GM10847 (cell line): ENCODE results near the gene TC2N.

ENCODE experiments used
- POLR2A ChIP-seq: IDR thresholded peaks from 2 replicates; pipeline ENCODE4 v1.6.1; 2011; ENCODE audit not compliant: insufficient read length; ENCODE audit errors: extremely low read depth

Gene TC2N

DNA sequence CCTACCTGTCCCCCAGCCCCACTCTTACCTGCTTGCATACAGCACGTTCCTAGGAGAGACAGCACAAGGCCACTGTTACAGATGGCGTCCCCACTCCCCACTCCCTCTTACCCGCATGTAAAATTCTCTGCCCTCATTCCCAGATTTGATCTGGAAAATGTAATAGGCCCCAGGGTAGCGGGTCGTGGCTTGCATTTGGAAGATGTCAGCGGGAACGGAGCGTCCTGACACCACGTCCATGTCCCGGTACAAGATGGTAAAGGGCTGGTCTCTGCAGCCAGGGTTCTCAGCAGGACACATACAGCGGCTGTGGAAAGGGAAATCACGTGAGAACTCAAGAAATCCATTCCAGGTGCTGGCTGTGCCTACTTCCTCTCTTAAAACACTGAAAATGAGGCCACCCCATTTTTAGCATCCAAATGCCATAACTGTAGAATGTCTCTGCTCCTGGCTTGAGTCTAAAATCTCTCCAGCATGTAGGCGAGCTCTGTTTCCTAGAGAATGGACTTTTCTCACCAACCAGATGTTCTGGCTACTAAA is 10.1 kb upstream of the TC2N start:
- TF ChIP-seq POLR2A, result no peak

DNA sequence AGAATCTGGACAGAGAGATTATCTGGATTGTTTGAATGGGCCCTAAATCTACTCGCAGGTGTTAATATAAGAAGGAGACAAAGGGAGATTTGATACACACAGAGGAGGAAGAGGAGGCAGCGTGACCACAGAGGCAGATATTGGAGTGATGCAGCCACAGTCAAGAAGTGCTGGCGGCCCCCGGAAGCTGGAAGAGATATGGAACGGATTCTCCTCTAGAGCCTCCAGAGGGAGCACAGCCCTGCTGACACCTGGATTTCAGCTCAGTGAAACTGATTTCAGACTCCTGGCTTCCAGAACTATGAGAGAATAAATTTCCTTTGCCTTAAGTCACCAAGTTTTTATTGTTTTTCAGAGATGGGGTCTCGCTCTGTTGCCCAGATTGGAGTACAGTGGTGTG is 9.2 kb upstream of the TC2N start:
- TF ChIP-seq POLR2A, result no peak

DNA sequence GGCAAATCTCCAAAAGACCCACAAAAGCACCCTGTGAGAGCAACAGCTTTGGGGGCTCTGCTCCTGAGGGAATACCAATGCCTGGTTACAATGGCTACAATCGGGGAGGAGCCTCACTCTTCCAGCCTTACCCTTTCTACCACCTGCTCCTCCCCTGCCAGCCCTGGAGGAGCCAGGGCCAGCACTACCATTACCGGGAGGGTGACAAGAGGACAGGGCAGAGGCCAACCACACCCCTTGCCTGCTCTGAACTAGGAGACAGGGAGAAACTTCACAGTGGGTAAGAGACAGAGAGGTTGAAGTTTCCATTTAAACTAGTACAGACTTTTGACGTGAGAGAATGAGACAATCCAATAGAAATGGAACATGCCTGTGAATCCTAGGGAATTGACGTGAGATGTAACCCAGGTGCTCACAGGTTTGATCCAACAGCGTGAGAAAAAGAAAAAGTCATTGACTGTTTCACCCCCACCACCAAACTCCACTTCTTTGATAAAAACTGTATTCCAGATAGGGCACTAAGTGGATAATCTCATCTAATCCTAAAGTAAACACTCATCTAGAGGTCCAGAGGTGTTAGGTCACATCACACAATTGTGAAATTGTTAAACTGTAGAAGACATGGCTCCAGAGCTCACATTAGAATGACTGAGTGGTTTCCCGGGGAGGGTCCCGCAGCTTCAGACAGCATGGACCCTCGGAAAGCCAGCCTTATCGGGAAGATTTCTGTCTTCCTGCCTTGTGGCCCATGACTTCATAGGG is 8.4 kb upstream of the TC2N start:
- TF ChIP-seq POLR2A, result no peak

DNA sequence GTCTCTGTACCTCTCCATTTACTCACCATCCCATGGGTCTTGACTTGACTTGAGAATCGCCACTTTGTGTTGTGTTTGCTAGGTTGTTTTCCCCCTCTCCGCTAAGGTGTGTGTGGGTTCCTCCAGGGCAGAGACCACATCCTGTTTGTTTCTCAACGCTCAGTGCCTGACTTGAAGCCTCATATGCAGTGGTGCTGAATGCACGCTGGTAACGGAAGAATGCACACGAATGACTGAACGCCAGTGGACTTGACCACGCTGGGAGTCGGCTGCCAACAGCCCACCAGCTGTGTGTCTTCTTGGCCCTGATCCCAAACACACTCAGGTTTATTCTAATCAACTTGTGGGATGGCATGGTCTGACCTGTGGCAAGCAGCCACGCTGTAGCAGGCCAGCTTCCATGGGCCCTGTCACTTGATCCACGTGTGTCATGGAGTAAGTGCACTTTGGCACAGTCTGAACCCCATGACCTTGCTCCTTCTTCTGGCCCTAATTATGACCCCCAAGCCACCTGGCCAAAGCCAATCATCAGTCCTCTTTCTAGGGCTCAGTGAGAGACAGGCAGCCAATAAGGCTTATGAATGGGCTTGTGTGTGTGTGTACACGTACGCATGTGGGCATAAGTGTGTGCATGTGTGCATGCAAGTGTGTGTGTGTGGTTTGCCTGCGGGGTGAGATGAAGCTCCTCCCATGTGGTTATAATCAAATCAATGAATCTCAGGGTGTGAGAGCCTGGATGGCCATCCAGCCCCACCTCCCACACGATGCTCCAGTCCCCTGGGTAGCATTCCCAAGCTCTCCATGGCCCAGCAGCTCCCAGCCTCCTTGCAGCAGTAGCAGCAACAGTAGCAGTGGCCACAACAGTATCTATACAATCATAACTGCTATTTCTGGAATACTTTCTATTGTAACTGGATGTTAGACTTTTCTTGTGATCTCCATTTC is 6.4 kb upstream of the TC2N start:
- no peak for TF ChIP-seq POLR2A

DNA sequence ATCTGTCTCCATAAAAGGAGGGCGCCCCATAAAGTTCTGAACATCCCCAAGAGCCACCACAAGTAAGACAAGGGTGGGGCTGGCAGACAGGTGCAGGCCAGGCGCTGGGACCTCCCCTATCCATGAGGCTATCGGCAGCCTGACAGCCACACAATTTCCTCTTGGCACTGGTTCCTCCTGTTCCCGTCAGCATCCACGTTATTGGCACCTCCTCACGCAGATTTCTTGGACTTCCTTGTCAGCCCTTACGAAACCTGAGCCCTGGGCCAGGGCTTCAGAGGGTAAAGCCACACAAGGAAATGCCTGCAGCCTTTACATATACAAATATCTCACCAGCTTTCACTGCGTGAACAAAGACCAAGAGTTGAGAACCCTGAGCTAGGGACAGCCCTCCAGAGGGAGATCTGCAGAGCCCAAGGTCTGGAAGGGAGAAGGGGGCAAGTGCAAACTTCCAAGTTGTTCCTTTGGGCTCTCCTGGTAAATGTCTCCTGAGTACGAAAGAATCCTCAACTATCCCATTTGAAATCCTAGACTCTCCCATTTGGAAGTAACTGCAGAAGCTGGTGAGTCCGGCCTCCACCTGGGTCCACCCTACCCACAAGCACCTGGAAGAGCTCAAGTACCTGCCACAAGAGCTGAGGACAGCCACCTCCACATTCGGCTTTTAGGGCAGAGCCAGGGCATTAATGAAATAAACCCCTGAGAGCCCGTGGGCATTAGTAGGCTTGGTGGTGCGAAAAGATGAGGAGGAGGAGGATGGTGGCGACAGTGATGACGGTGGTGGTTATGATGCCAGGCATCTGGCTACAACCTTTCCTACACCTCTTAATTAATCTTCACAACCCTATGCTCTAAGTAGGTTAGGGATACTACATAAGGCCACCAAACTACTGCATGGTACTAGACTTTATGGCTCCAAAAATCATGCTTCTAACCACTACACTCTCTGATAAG is 5.5 kb upstream of the TC2N start:
- TF ChIP-seq POLR2A, result no peak

DNA sequence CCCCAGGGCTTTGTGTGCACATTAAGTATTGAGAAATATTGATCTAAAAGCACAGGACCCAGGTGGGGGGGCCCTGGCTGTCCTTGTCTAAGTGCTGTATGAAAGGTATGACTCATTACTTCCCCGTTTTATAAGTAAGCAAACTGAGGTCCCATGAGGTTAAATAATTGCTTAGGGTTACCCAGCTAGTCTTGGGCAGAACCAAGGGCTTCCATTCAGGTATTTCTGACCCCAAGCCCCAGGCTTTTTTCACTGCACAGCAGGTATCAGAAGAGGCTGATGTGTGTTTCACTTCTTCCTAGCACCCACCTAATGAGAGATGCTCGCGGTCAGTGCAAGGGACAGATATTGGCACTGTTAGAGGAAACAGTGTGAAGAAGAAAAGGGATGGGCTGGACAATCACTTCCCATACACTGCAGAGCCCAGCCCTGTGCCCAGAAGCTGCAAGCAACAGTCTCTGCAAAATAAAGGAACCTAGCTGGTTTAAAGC is 4.7 kb upstream of the TC2N start:
- TF ChIP-seq POLR2A, result no peak

DNA sequence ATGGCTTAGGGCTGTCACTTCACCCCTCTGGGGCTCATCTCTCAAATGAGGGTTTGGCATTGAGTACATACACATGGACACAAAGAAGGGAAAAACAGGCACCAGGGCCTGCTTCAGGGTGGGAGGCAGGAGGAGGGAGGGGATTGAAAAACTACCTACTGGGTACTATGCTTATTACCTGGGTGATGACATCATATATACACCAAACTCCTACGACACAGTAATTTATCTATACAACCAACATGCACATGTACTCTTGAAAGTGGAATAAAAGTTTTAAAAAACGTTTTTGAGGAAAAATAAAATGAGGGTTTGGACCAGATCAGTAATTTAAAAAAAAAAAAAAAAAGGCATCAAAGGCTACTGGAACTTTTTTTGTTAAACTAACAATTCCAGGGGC is 3.6 kb upstream of the TC2N start:
- no peak for TF ChIP-seq POLR2A

DNA sequence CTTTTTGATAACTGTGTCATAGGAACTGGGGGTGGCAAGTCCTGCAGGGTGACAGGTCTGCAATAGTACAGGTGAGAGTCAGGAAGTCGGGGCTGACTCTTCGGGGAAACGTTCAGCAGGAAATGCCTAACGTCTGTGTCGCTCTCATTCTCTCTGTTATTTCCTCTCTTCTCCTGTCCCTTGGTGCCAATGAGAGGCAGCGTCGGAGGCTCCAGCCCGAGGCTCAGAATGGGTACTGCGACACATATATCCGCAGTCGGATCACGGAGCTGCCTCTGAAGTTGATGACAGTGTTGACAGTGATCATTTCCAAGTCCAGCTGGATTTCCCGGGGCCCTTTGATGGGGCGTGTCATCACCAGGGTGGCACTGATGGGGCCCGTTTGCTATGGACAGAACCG is 2.7 kb upstream of the TC2N start:
- TF ChIP-seq POLR2A, result no peak

DNA sequence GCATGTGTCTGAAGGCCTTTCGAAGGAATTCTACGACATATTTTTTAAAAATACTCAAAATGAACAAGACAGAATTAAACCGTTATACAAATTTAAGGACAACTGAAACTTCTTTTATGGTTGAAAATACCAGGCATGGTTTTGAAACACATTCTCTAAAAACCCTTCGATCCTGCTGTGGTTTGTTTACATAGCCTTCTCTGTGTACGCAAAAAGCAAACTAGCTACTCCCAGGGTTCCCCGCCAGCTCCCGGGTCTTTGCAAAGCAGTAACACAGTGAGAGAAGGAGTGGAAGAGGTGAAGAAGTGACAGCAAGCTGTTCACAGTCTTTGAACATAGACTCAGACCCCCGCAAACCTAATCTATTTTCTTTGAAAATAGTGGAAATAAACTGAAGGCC is 2.2 kb upstream of the TC2N start:
- no peak for TF ChIP-seq POLR2A

DNA sequence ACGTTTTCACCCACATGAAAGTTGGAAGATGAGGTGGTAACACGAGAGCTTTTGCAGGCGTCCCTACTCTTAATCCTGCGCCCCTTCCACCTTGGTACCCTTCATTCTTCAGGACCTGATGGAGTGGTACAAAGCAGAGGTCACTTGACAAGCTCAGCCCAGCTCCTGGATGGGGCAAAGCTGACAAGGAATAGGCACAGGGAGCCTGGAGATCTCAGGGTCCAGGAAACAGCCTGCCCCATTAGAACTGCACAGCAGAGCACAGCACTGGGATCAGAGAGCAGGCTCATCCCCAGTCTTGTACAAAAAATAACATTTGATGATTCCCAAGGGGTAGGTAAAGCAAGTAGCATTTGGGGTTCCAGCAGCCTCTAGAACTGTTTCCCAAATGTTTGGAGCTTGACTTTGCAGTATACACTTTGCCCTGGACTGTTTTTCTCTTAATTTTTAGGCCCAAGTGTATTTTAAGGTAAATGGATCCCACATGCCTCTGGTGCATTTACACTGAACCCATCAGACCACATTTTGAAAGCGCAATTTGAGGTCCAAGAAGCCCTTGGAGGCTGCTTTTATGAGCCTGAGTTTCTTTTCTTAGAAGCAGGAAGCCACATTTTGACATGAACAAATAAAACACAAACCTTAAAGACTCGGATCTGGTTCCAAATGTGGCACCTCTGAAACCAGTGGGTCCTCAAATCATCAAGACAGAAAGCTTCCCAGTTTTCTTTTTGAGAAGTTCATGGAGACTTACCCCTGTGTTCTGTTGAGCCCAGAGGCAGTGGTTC is 633 bp downstream of the TC2N start:
- no peak for TF ChIP-seq POLR2A

DNA sequence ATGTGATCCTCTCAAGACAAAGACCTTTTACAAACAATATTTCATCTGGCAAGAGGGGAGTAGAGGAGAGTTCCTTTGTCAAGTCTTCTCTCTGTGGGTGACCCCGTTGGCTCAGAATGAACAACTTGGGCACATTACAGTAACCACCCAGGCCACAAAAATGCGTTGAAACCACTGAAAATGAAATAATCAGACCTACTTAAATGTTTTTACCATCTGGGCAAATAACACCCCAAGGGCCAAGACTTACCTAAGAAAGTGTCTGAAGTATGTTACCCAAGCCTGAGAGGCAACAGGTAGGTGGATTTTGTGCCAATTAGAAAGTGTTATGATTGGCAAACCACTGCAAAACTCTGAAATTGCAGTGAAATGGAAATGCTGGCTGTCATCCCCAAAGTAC is 1.3 kb downstream of the TC2N start:
- TF ChIP-seq POLR2A, result no peak

DNA sequence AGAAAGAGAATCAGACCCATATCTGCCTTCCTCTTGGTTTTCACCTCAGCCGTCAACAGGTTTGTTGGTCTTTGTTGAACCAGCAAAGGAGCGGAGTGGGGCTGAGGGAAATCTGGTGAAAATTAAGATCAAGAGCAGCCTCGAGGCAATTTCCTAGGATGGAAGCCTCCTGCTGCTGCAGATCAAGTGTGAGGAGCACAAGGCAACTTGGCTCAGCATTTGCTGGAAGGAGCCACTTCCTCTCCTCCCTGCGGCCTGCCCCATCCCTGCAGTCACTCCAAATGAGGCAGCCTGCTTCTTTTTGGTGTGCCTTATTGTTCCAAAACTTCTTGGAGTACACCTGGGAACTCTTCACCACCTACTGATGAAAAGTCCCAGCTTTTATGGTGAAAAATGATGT is 4.9 kb downstream of the TC2N start:
- no peak for TF ChIP-seq POLR2A

DNA sequence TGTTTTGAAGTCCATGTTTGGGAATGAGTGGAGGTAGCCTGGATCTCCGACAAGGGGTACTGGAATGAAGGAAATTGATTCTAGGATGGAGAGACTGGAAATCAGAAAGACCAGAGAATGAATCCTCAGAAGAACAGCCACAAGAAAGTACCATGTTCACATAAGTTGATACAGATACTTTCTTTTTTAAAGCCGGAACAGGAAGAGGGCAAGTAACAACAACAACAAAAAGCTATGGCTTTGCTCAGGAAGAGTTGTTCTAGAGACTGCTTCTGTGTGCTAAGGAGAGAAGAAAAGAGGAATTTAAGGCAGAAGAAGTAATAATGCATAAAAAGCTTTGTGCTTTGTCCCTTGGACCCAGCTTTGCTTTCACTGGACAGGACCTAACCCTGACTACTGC is 6.2 kb downstream of the TC2N start:
- no peak for TF ChIP-seq POLR2A

DNA sequence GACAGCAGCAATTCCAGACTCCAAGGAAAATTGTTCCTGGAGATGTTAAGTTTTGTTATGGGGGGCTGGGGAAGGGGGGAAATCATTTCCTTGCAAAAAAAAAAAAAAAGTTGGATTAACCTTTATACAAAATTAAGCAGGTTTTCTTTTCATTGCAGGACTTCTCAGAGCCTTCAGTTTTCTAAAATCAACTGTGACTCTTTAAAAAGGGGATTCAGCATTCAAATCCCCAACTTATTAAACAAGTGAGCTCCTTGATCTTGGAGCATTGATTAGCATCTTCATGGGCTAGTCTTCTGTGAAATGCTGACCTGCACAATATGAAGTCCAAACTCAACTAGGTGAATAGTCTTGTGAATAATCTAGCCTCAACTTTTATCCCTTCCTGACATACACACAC is 7.1 kb downstream of the TC2N start:
- TF ChIP-seq POLR2A, result no peak
